ENCODE data around the gene TMEM184C.

GRCh38 chr4:147599206-147599605, 18.0 kb upstream of the TMEM184C start:
- TF ChIP-seq, protein P1, sequence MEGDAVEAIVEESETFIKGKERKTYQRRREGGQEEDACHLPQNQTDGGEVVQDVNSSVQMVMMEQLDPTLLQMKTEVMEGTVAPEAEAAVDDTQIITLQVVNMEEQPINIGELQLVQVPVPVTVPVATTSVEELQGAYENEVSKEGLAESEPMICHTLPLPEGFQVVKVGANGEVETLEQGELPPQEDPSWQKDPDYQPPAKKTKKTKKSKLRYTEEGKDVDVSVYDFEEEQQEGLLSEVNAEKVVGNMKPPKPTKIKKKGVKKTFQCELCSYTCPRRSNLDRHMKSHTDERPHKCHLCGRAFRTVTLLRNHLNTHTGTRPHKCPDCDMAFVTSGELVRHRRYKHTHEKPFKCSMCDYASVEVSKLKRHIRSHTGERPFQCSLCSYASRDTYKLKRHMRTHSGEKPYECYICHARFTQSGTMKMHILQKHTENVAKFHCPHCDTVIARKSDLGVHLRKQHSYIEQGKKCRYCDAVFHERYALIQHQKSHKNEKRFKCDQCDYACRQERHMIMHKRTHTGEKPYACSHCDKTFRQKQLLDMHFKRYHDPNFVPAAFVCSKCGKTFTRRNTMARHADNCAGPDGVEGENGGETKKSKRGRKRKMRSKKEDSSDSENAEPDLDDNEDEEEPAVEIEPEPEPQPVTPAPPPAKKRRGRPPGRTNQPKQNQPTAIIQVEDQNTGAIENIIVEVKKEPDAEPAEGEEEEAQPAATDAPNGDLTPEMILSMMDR (IDR thresholded peaks at IDR 0.05), result no peak
- no peak for TF ChIP-seq EZH2 (IDR thresholded peaks at IDR 0.05; ENCODE audit: borderline replicate concordance, insufficient read depth, low read depth, low read length, poor library complexity, severe bottlenecking)

Data from B cell (primary cell).